DOHH2 (cell line): ENCODE results near the gene CAMTA1.

Experiments used
- H3F3A ChIP-seq: fragments of 200-600 bp; sonication (generic), shearing (Covaris generic); 2 replicates; pipeline ENCODE4 v1.6.0; 2016; ENCODE audit warnings: antibody characterized with exemption, mild to moderate bottlenecking; ENCODE audit not compliant: control insufficient read depth, insufficient read depth
- H3K27ac ChIP-seq: fragments of 200-600 bp; sonication (generic); 2 replicates; pipeline ENCODE4 v1.5.1; 2014; ENCODE audit warnings: low read depth, mild to moderate bottlenecking, low read length, moderate library complexity
- H3K27me3 ChIP-seq: fragments of 200-600 bp; sonication (generic); 2 replicates; pipeline ENCODE4 v1.6.1; 2014; ENCODE audit warnings: mild to moderate bottlenecking, low read length, mixed read lengths; ENCODE audit not compliant: control insufficient read depth
- H3K36me3 ChIP-seq: fragments of 200-600 bp; sonication (generic); 2 replicates; pipeline ENCODE4 v1.6.1; 2014; ENCODE audit warnings: mild to moderate bottlenecking, low read length, moderate library complexity, mixed read lengths; ENCODE audit not compliant: control insufficient read depth
- H3K4me1 ChIP-seq: fragments of 200-600 bp; sonication (generic); 2 replicates; pipeline ENCODE4 v1.6.1; 2014; ENCODE audit warnings: mild to moderate bottlenecking, low read length, mixed read lengths; ENCODE audit not compliant: control insufficient read depth
- H3K4me2 ChIP-seq: fragments of 200-600 bp; sonication (generic); 2 replicates; pipeline ENCODE4 v1.6.0; 2014; ENCODE audit warnings: mild to moderate bottlenecking, low read length, moderate library complexity
- H3K4me3 ChIP-seq: fragments of 200-600 bp; sonication (generic); 2 replicates; pipeline ENCODE4 v1.5.1; 2014; ENCODE audit warnings: mild to moderate bottlenecking, low read length, mixed read lengths
- H3K79me2 ChIP-seq: fragments of 200-600 bp; sonication (generic); 2 replicates; pipeline ENCODE4 v1.6.1; 2014; ENCODE audit warnings: mild to moderate bottlenecking, low read length, mixed read lengths; ENCODE audit not compliant: control insufficient read depth
- H3K9me2 ChIP-seq: fragments of 200-600 bp; sonication (generic); replicated peaks from 2 replicates; pipeline ENCODE4 v1.6.1; 2014; ENCODE audit warnings: mild to moderate bottlenecking, low read length, mixed read lengths; ENCODE audit not compliant: control insufficient read depth
- H3K9me3 ChIP-seq: fragments of 200-600 bp; sonication (generic); 2 replicates; pipeline ENCODE4 v1.6.1; 2014; ENCODE audit warnings: antibody characterized with exemption, low read length, mixed read lengths; ENCODE audit not compliant: control insufficient read depth, insufficient read depth
- H4K20me1 ChIP-seq: fragments of 200-600 bp; sonication (generic); 2 replicates; pipeline ENCODE4 v1.6.0; 2014; ENCODE audit warnings: low read depth, mild to moderate bottlenecking, antibody characterized with exemption, low read length, moderate library complexity; ENCODE audit not compliant: control insufficient read depth, insufficient read depth
- CTCF ChIP-seq: fragments of 200-600 bp; sonication (generic); IDR thresholded peaks from one replicate; pipeline ENCODE4 v1.5.1; 2014; ENCODE audit warnings: antibody characterized with exemption, mild to moderate bottlenecking, low read depth, low read length; ENCODE audit not compliant: poor library complexity, severe bottlenecking
- EZH2phosphoT487 ChIP-seq: fragments of 200-600 bp; sonication (generic); IDR thresholded peaks from 2 replicates; pipeline ENCODE4 v1.6.1; 2017; ENCODE audit warnings: borderline replicate concordance, mild to moderate bottlenecking, antibody characterized with exemption, low read length, moderate library complexity, mixed read lengths

Gene CAMTA1

GRCh38 chr1:7617826-7618225 lies 832.6 kb downstream of the CAMTA1 start:
- H3K79me2 ChIP-seq = no peaks in the 10 kb centered on the region
- H3F3A ChIP-seq = no peaks in the 10 kb centered on the region
- H3K9me2 ChIP-seq = no peaks in the 10 kb centered on the region
- no peaks in the 10 kb centered on the region for H4K20me1 ChIP-seq
- H3K4me2 ChIP-seq = no peak overlapping the region
- no peaks in the 10 kb centered on the region for H3K9me3 ChIP-seq
- H3K36me3 ChIP-seq = no peaks in the 10 kb centered on the region
- H3K27ac ChIP-seq = no peak overlapping the region
- no peak overlapping the region for H3K4me3 ChIP-seq
- no peaks in the 10 kb centered on the region for H3K27me3 ChIP-seq
- no peaks in the 10 kb centered on the region for H3K4me1 ChIP-seq
- TF ChIP-seq CTCF = no peak
- TF ChIP-seq EZH2phosphoT487 = no peak

GRCh38 chr1:7620196-7620595 lies 834.9 kb downstream of the CAMTA1 start:
- H3K9me3 ChIP-seq = no peaks in the 10 kb centered on the region
- H3K4me3 ChIP-seq = no peak overlapping the region
- H3K27me3 ChIP-seq = no peaks in the 10 kb centered on the region
- H3K36me3 ChIP-seq = no peaks in the 10 kb centered on the region
- no peaks in the 10 kb centered on the region for H3K9me2 ChIP-seq
- no peaks in the 10 kb centered on the region for H4K20me1 ChIP-seq
- no peaks in the 10 kb centered on the region for H3K79me2 ChIP-seq
- TF ChIP-seq EZH2phosphoT487 (no peak), CTCF (no peak)
- H3K4me1 ChIP-seq = no peaks in the 10 kb centered on the region
- no peaks in the 10 kb centered on the region for H3F3A ChIP-seq
- H3K4me2 ChIP-seq = no peak overlapping the region
- H3K27ac ChIP-seq = no peak overlapping the region

GRCh38 chr1:7621334-7622219 lies 836.3 kb downstream of the CAMTA1 start:
- TF ChIP-seq CTCF = no peak
- TF ChIP-seq EZH2phosphoT487 = no peak

More at GRCh38 chr1:7621334-7622219, 836.3 kb downstream of the CAMTA1 start:
- no peak overlapping the region for H3K27ac ChIP-seq
- no peaks in the 10 kb centered on the region for H3K4me1 ChIP-seq
- no peaks in the 10 kb centered on the region for H4K20me1 ChIP-seq
- H3K79me2 ChIP-seq = no peaks in the 10 kb centered on the region
- H3K4me2 ChIP-seq = no peak overlapping the region
- H3K9me2 ChIP-seq = no peaks in the 10 kb centered on the region
- H3K27me3 ChIP-seq = no peaks in the 10 kb centered on the region
- H3F3A ChIP-seq = no peaks in the 10 kb centered on the region
- H3K4me3 ChIP-seq = no peak overlapping the region
- no peaks in the 10 kb centered on the region for H3K9me3 ChIP-seq
- H3K36me3 ChIP-seq = no peaks in the 10 kb centered on the region
